Glomerular visceral epithelial cell (primary cell): ENCODE results near the gene SORCS3.

Experiments used
- DNase-seq: peaks from one replicate; pipeline ENCODE4 v3.0.0-alpha.2; 2016; ENCODE audit errors: extremely low spot score

Gene SORCS3

DNA sequence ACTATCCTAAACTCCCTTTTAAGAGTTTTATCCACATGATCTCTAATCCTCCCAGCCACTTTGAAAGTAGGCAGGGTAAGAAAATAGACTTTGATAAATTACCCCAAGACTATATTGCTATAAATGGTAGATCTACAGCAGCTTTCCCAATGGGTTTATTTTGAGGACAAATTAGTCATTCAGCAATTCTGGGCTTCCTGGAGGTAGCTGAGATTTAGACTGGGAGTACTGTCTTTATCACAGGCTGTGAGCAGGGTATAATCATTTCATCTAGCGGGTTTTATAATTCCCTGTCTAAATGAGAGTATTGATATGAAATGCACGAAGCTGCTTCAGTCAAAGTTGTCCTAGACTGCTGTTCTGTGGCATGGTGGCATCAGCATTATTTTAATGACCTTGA lies 279.4 kb downstream of the SORCS3 start:
- DNase-seq, result no peak

DNA sequence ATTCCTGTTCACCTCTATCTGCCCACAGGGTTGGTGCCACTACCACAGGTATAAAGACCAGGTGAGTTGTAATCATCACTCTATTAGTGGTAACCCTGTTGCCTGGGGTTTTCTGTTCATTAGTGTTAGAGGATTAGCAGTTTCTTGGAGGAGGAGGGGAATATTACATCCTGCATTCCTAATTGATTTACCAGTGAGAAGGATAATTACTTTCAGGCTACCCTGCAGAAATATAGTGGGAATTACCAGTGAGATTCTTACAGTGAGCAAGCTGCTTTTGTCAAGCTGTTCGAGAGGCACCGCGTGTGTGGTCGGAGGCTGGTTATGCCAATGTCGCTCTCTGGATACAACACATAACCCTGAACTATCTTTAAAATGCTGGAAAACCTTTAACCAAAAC lies 280.7 kb downstream of the SORCS3 start:
- DNase-seq, result no peak

DNA sequence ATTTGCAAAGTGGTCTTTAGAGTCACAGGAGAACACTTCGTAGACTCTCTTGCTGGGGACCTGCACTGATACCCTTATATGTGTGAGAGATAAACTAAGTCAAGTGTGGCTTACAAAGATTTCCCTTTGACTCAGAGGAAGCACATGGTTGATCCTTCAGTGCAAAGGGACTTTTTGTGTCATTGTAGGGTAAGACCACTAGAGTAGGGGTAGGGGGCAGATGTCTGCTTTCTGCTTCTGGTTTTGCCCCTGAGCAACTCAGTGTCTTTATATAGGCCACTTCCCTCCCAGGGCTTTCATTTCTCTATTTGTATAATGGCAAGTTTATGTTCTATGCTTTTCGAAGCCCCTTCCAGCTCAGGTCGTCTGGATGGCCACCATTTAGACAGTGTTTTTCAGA lies 281.7 kb downstream of the SORCS3 start:
- DNase-seq, result no peak

DNA sequence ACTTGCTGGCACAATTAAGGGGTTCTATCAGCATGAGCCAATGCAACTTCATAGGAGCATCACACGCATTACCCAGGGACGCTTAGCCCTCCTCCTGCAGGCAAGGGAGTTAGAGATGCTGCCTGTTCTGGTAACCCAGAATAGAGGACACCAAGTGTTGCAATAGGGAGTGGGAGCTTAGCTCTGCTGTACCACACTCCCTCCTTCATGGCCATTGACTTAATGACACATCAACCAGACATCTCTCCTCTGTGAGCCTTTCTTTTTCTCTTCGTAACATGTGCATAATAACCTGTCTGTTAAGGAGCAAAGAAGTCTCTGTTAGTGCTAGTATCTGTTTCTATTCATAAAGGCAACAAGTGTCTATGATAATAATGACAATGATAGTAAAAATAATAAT lies 282.4 kb downstream of the SORCS3 start:
- no peak for DNase-seq

DNA sequence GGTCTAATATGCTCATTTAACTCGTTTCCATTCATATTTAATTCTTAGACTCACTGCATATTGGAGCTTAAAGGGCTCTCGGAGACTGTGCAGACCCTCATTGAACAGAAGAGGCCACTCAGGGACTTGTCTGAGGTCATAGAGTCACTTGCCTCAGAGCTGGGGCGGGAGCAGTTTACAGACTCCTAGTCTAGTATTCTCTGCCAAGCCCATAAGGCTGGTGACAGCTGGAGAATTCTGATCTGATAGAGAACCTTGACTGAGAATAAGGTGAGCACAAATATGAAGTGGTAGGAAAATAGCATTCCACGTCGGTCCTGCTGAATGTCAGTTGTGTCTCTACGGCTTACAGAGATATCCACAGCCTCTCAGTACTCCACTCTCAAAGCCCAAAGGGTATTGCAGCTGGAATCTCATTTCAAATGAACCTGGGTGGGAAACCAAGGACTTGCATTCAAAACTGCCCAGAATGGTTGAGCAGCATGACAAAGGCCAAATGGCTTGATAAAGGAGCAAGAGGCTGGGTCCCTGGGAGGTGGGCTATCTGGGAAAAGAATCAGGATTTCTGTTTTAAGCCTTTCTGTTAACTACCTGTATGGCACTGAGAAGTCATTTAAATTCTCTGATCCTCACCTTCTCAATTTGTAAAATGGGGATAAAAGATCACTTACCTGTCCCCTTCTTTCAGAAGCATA lies 283.2 kb downstream of the SORCS3 start:
- DNase-seq, result no peak

DNA sequence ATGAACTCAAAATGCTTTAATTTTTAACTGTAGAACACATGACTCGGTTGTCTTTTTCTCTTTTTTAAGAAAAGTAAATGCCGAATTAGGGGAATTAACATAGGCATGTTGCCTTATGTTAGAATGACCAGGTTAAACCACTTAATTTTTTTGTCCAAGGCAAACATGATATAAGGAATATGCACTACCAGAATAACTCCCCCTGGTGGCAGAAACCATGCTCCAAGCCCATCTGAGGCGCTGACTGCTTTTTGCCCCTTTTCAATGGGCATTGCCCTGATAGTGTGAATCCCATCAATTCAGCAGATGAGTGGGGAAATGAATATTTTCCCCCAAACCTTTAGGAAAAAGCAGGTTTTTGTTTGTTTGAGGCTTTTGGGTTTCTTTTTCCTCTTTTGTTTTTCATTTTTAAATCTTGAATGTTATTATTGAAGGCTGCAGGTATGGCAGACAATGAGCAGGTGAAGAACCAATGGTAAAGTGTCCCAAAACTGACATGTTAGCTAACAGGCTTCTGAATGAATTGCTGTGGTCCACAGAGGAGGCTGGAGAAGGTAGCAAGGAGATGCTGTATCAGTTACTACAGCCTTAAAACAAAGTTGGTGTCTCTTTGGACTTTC lies 284.3 kb downstream of the SORCS3 start:
- peak; percentile 36 for DNase-seq

DNA sequence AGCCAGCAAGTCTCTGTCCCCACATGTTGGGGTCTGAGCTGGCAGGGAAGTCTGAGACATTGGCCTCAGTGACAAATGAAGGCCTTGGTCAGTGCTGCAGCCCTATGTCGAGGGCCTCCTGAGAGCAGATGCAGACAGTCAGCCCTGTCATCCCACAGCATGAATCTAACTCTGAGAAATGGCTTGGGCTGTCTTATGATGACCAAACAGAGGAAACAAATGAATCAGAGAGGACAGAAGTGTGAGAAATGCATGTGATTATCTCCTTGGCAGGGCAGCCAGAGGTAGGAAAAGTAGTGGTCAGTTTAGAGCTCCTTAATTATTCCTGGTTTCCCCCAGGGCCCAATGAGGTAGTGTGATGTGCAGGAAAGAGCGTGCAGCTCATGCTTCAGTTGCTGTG lies 287.6 kb downstream of the SORCS3 start:
- DNase-seq, result no peak

DNA sequence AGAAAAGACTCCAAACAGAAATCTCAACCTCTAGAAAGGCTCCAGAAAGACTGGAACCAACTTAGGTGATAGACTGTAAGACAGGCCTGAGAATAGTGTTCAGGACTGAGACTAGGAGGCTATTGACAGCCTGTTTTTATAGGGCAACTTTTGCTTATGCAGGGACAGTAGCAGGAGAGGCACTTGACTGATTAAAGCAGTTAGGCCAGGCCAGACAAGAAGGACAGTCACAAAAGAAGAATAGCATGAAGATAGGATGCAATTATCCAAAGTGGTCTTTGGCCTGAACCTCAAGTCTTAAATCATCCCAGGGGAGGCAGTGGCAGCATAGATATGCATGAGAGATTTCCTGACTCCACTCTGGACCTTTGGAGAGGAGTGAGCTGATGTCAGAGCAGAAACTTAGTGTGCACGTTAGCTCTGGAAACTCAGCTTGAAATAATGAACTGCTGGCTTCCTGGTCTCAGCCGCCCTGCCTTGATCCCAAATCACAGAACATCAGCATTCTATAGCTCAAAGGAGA lies 290.6 kb downstream of the SORCS3 start:
- peak; percentile 35 for DNase-seq

DNA sequence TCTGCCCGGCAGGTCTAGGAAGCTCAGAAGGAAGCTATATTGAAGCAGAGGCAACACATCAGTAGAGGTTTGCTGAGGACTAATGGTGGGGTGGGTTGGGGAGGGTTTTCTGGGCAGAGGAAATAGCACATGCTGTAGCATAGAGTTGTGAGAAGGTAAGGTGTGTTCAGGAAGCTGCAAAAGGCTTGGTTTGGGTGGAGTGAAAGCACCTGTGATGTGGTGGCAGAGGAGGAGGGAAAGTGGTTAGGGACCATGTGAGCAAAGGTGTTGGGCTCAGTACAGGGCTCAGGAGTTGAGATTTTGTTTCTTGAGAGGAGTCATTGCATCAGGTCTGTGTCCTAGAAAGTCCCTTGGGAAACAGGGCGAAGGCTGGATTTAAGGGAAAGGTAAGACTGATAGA lies 294.6 kb downstream of the SORCS3 start:
- no peak for DNase-seq

DNA sequence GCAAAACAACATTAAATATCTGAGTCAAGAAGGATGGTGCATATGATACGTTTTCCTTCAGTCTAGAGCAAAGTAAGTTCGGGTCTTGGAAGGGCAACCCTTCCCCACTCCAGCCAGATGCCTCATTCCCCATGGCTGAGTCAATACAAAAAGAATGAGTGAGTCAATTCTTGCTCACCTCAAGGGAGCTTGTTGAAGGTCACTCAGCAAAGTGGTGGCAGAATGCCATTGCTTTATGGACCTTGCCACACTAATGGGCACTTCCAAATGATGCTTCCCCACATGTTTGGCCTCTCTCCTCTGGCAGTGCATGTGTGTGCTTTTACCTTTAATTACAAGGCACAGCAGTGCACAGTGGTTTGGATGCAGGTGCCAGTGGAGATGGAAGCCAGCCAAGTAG lies 296.5 kb downstream of the SORCS3 start:
- peak; percentile 97 for DNase-seq

DNA sequence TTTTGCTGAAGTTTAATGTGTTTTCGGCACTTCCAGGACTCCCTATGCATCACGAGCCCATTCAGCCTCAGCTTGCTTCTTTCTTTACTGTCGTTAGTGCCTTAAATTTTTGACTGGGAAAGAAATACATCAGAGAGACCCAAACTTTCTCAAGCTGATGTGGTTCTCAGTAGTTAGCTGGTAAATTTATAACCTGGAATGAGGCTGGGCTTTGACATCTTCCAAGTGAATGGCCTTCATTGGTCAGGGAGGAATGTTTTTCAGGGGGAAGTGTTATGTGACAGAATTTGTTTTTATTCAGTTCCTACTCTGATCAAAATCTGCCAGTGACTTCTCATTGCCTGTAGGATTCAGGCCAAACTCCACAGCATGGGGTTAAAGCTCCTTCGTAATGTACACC lies 296.9 kb downstream of the SORCS3 start:
- no peak for DNase-seq

DNA sequence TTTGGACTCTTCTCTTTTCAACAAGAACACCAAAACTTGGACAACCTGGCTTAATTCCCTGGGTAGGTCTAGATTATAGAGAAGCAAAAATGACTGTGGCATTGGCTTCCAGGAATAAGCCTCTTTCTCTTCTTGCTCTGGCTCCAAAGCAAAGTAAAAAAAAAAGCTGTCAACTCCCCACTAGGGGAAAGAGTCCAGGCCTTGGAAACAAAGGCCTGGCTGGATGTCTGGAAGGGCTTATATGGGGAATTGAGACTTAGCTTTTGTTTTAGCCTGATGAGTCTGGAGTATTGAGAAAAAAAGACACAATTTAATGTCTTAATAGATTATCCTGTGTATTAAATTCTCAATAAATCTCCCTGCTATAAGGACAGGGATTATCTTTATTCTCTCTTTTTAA lies 300.6 kb downstream of the SORCS3 start:
- DNase-seq, result no peak

DNA sequence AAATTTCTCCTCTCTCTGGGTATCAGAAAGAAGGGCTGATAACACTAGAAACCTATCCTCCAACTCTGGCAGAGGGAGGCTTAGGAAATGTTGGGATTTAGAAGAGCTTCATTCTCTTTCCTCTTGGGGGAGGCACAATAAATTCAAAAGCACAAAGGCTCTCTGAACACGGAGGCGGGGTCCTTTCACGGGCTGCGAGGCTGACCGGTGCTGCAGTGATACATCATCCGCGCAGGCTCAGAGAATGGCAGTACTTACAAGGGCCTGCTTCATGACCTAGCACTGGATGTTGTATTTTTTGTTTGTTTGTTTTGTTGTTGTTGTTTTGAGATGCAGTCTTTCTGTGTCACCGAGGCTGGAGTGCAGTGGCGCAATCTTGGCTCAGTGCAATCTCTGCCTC lies 306.2 kb downstream of the SORCS3 start:
- DNase-seq, result no peak

DNA sequence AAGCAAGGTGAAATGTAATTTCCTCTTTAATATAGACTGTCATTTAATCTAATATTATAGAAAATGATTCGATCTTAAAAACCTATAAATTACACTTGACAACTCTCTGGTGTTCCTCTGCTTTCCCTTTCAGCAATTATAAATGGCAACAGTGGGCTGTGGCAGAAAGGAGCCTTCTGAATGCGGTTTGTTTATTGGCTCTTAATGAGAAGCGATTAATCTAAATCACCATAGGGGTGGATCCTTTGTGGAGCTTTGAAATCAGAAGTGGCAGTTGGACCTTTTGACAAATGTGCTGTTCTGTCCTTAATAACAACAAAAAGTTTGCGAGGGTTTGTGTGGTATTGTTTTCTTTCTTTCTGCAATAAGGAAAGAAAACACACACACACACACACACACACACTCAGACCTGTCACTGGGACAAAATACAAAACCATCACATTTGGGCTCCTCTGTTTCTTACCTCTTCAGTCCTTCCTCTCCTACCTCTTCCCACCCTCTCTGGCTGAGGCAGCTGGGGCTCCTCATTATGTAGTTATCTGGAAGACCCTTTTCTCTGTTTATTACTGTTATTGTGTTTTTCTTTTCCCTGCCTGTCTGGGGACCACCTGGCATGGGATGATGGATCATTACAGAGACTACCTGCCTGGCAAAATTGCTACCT lies 316.2 kb downstream of the SORCS3 start:
- no peak for DNase-seq

DNA sequence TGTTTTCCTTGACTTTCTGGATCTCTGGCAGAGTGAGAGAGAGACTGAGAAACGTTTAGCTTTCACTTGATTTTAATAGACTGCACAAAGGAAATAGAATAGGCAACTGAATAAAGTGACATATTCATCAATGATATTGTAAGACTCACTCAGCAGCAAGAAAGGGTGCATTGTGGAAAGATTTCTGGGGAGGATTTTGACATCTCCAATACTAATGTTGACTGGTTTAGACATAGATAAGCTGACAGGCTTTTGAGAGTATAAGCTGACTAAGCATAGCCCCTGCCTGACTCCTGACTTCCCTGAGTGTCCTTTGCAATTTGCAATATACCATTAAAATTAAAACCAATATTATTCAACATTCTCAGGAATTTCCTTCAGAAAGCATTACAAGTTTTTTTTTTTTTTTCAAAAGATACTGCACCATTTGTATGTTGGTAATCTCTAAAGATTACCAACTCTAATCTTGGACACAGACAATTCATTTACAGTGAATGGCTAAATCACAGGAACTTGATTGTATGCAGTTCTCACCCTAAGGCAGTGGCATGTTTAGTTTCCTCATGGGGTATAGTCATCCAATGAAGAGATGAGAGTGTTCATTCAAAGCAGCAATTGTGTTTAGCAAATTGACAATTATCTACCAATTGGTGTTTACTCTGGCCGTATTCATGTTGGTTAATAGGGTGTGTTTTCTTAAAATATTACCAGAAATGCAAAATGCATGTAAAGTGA lies 325.6 kb downstream of the SORCS3 start:
- no peak for DNase-seq

DNA sequence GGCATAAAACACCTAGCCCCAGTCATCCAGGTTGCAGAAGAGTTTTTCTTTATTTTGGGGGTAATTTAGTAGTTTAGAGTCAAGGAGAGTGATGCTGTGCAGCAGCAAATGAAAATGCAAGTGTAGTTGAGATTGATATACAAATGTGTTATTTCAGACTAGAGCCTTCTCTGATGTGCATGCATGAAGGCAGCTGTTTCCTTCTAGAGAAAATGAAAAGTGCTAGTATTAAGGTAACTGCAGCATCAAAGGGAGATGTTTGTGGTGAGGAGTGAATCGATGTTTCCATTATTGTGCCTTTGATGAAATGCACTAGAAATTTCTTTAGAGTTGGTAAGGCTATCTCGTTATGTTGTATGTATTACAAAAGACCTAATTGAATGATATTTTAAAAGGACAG lies 339.3 kb downstream of the SORCS3 start:
- DNase-seq, result no peak

DNA sequence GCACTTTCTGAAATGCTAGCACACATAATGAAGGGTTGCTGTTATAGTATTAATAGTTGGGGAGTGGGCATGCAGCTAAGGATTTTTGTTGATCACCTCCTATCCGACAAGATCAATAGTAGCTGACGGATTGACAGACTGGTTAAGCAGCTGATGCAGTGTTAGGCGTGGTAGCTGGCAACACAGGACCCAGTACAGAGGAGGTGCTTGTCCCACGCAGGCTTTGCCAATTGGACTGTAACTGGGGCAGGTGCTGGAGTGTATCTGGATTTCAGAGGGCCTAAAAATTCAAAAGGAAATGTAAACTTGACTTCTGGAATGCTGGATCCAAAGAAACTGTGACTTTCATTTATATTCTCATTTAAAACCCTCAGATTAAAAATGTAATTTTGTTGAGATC lies 340.9 kb downstream of the SORCS3 start:
- DNase-seq, result no peak

DNA sequence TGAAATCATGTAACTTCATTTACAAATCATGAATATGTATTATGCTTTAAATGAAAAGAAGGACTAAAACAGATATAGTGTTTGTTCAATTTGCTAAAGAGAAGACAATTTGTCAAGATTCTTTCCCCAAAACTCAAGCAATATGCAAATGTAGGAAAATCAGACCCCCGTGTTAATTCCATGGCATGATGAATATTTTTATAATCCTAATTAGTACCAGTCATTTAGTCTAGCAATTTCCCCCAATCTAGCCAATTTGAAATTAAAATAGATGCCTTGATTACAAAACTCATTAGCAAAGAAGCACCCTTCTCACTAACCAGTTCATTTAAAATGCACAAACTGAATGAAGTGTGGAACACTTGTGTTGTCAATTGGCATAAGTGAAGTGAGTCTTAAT lies 347.6 kb downstream of the SORCS3 start:
- DNase-seq, result no peak

DNA sequence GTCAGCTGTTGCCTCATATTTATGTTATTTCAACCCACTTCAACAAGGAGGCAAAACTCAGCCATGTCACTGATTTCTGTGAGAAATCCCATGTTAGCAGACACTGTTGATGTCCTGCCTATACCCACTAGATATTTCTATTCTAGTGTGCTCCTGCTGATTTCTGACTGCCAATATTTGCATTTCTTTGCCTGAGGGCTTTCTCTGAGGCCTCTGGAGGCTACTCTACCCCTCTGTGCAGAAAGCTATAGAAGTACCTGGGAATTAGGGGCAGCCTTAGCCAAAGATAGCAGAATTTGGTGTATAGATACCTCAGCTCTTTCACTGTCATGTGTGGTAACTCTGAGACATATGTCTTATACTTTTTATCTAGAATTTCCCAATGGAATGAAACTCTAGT lies 348.8 kb downstream of the SORCS3 start:
- DNase-seq, result no peak

DNA sequence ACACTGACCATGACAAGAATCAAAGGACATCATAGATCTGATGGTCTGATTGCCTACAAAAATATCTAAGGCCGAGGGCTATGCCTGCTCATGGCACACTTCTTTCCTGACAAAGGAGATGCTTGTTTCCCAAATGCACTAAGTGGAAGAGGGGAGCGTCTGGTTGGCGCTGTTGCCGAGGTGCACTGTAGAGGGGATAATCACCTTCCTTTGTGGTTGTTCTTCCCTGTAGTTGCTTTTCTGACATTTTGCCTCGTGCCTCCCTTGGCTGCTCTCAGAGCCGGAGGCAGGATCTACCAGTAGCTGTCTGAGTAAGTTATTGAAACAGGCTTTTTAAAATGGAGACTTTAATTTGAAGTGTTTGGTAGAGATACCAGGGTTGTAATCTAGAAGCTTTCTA lies 352.0 kb downstream of the SORCS3 start:
- no peak for DNase-seq

DNA sequence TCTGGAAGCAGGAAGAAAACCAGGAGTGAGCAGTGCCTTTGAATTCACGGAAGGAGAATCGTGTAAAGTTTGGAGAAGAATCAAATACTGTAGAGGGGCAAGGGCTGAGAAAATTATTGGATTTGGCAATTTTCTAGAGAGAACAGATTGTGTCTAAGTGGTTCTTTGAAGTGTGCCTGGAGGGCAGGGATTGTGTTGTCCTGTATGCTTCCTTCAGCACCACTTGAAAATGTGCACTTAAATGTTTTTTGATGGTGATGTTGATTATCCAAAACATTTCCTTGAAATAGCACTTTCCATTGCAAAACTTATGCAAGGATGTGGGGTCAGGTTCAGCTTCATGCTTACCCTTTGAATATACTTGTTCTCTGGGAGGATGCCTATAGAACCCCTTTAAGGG lies 360.2 kb downstream of the SORCS3 start:
- no peak for DNase-seq

DNA sequence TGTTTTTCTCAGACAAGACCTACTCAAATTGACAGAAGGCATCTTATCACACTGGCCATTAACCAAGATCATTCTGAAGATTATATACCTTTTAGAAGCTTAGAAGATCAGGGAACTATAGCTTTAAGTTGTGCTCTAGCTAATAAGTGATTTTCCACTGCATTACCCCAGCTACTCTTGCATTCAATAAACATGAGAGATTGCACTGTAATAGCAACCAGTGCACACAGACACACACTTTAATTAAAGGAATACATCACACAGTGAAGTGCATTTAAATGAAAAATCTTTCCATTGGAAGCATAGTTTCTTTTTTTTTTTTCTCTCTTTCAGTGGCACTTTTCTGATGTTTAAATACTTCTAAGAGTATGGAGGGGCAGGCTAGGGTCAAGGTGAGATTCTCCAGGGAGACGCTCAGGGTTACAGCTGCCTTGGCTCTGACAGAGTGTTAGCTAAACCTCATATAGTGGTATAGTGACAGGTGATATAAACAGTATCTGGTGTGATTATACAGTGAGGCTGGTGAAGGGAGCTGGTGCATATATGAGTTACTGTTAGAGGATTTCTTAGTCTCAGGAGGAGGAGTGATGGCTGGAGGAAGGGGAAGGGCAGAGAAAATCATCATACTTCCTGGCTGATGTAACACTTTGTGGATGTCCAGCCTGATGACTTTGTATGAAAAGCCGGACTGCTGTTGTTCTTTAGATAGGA lies 369.5 kb downstream of the SORCS3 start:
- DNase-seq, result no peak
